Measurements from ENCODE around the gene INO80.
A peak's percentile ranks its signal among the peaks of the same experiment; 100 is the strongest.
"Not testable (repeated sequence)": the region's sequence is repeated elsewhere in the genome, so short reads cannot be mapped to it uniquely, and the experiment has no call there.

Gene INO80

DNA sequence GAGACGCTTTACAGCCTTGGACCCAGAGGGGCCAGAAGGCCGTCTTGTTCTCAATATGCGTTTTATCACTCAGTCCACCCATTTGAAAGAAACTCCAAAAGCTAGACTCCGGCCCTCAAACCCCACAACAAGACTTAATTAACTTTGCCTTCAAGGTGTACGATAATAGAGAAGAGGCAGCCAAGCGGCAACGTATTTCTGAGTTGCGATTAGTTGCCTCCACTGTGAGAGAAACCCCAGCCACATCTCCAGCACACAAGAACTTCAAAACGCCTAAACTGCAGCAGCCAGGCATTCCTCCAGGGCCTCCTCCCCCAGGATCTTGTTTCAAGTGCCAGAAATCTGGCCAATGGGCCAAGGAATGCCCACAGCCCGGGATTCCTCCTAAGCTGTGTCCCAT is 17.4 kb upstream of the INO80 start:
- FAIRE-seq, result no peak
- TF ChIP-seq TAF1 (IDR thresholded peaks at IDR 0.05; ENCODE audit: borderline replicate concordance, low read depth, low read length) (no peak), POLR2AphosphoS5 (IDR thresholded peaks at IDR 0.05; ENCODE audit: low read depth, low read length) (no peak), POLR2A (IDR thresholded peaks at IDR 0.05; ENCODE audit: low read depth, low read length) (no peak)

GRCh38 chr15:41132094-41132493 is 16.0 kb upstream of the INO80 start:
- not testable (repeated sequence) for DNase-seq (ENCODE audit: insufficient read length); FAIRE-seq

More for the DNA sequence above, 17.4 kb upstream of the INO80 start:
- no peak for DNase-seq (ENCODE audit: insufficient read length)

- no peak for TF ChIP-seq TAF1 (IDR thresholded peaks at IDR 0.05; ENCODE audit: borderline replicate concordance, low read depth, low read length)
- no peak for TF ChIP-seq POLR2A (IDR thresholded peaks at IDR 0.05; ENCODE audit: low read depth, low read length)
- no peak for TF ChIP-seq POLR2AphosphoS5 (IDR thresholded peaks at IDR 0.05; ENCODE audit: low read depth, low read length)
- FAIRE-seq (no peak), DNase-seq (ENCODE audit: insufficient read length) (no peak)
Observed at GRCh38 chr15:41128174-41128902, 12.3 kb upstream of the INO80 start.

GRCh38 chr15:41125931-41126642 is 10.0 kb upstream of the INO80 start:
- FAIRE-seq (no peak), DNase-seq (ENCODE audit: insufficient read length) (no peak)
- TF ChIP-seq POLR2A (IDR thresholded peaks at IDR 0.05; ENCODE audit: low read depth, low read length) (no peak), POLR2AphosphoS5 (IDR thresholded peaks at IDR 0.05; ENCODE audit: low read depth, low read length) (no peak), TAF1 (IDR thresholded peaks at IDR 0.05; ENCODE audit: borderline replicate concordance, low read depth, low read length) (no peak)

GRCh38 chr15:41125063-41125669 is 9.1 kb upstream of the INO80 start:
- no peak for DNase-seq (ENCODE audit: insufficient read length)
- TF ChIP-seq POLR2AphosphoS5 (IDR thresholded peaks at IDR 0.05; ENCODE audit: low read depth, low read length) (no peak), POLR2A (IDR thresholded peaks at IDR 0.05; ENCODE audit: low read depth, low read length) (no peak), TAF1 (IDR thresholded peaks at IDR 0.05; ENCODE audit: borderline replicate concordance, low read depth, low read length) (no peak)
- FAIRE-seq, result no peak

DNA sequence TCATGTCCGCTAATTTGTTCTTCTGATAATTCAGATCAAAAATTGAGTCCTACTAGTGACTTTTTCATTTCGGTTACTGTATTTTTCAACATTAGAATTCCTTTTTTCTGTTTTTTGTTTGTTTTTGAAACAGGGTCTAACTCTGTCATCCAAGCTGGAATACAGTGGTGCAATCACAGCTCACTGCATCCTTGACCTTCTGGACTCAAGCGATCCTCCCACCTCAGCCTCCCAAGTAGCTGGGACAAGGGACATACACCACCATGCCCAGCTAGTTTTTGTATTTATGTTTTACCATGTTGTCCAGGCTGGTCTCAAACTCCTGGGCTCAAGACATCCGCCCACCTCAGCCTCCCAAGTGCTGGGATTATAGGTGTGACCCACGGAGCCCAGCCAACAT is 8.0 kb upstream of the INO80 start:
- FAIRE-seq (no peak), DNase-seq (ENCODE audit: insufficient read length) (no peak)
- TF ChIP-seq POLR2A (IDR thresholded peaks at IDR 0.05; ENCODE audit: low read depth, low read length), result no peak
- TF ChIP-seq POLR2AphosphoS5 (IDR thresholded peaks at IDR 0.05; ENCODE audit: low read depth, low read length), result no peak
- no peak for TF ChIP-seq TAF1 (IDR thresholded peaks at IDR 0.05; ENCODE audit: borderline replicate concordance, low read depth, low read length)

DNA sequence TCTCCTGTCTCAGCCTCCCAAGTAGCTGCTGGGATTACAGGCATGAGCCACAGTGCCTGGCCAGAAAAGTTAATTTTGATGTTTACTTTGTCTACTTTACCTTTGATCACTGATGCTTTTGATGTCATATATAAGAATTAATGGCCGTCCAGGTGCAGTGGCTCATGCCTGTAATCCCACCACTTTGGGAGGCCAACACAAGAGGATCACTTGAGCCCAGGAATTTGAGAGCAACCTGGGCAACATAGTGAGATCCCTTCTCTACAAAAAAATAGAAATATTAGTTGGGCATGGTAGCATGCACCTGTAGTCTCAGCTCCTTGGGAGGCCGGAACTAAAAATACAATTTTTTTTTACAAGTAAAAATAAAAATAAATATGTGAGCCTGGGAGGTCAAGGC is 6.8 kb upstream of the INO80 start:
- no peak for TF ChIP-seq TAF1 (IDR thresholded peaks at IDR 0.05; ENCODE audit: borderline replicate concordance, low read depth, low read length)
- TF ChIP-seq POLR2A (IDR thresholded peaks at IDR 0.05; ENCODE audit: low read depth, low read length), result no peak
- no peak for TF ChIP-seq POLR2AphosphoS5 (IDR thresholded peaks at IDR 0.05; ENCODE audit: low read depth, low read length)
- FAIRE-seq (no peak), DNase-seq (ENCODE audit: insufficient read length) (no peak)

DNA sequence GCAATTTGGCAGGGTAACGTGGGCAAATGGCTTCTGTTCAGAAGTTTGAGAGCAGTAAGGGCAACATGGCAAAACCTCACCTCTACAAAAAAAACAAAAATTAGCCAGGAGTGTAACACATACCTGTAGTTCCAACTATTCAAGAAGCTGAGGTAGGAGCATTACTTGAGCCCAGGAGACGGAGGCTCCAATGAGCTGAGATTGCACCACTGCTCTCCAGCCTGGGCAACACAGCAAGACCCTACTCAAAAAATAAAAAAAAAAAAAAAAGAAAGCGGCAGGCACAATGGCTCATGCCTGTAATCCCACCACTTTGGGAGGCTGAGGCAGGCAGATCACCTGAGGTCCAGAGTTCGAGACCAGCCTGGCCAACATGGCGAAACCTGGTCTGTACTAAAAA is 5.9 kb upstream of the INO80 start:
- TF ChIP-seq POLR2A (IDR thresholded peaks at IDR 0.05; ENCODE audit: low read depth, low read length) (no peak), POLR2AphosphoS5 (IDR thresholded peaks at IDR 0.05; ENCODE audit: low read depth, low read length) (no peak), TAF1 (IDR thresholded peaks at IDR 0.05; ENCODE audit: borderline replicate concordance, low read depth, low read length) (no peak)
- DNase-seq (ENCODE audit: insufficient read length) (no peak), FAIRE-seq (no peak)

GRCh38 chr15:41116962-41117252 is 827 bp upstream of the INO80 start:
- no peak for TF ChIP-seq TAF1 (IDR thresholded peaks at IDR 0.05; ENCODE audit: borderline replicate concordance, low read depth, low read length)
- TF ChIP-seq POLR2A (IDR thresholded peaks at IDR 0.05; ENCODE audit: low read depth, low read length), result no peak
- no peak for TF ChIP-seq POLR2AphosphoS5 (IDR thresholded peaks at IDR 0.05; ENCODE audit: low read depth, low read length)
- no peak for DNase-seq (ENCODE audit: insufficient read length)
- no peak for FAIRE-seq

- FAIRE-seq (no peak), DNase-seq (ENCODE audit: insufficient read length) (peak; percentile 55)
- TF ChIP-seq TAF1 (IDR thresholded peaks at IDR 0.05; ENCODE audit: borderline replicate concordance, low read depth, low read length), result no peak
Observed at GRCh38 chr15:41115652-41116115, 396 bp downstream of the INO80 start.

GRCh38 chr15:41115161-41115651 is 874 bp downstream of the INO80 start:
- DNase-seq (ENCODE audit: insufficient read length) (no peak), FAIRE-seq (peak; percentile 88)
- no peak for TF ChIP-seq POLR2AphosphoS5 (IDR thresholded peaks at IDR 0.05; ENCODE audit: low read depth, low read length)
- TF ChIP-seq POLR2A (IDR thresholded peaks at IDR 0.05; ENCODE audit: low read depth, low read length), result no peak
- TF ChIP-seq TAF1 (IDR thresholded peaks at IDR 0.05; ENCODE audit: borderline replicate concordance, low read depth, low read length), result no peak

DNA sequence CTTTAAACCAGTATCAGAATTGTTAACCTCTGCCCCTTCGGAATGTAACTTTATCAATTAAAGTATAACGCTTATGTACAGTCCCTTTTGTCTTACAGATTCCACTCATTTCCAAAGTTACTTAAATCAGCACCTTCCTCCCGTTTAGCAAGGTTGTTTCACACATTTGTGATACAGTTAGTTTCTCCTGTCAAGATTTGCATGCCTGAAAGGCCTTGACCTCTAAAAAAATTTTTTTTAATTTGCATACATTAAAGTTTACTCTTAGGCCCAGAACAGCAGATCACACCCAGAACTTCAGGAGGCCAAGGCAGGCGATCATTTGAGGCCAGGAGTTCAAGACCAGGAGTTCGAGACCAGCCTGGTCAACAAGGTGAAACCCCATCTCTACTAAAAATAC is 9.1 kb downstream of the INO80 start:
- no peak for TF ChIP-seq TAF1 (IDR thresholded peaks at IDR 0.05; ENCODE audit: borderline replicate concordance, low read depth, low read length)
- no peak for TF ChIP-seq POLR2AphosphoS5 (IDR thresholded peaks at IDR 0.05; ENCODE audit: low read depth, low read length)
- TF ChIP-seq POLR2A (IDR thresholded peaks at IDR 0.05; ENCODE audit: low read depth, low read length), result no peak
- no peak for DNase-seq (ENCODE audit: insufficient read length)
- no peak for FAIRE-seq
